Measurements from ENCODE around the gene ALG3.

The ALG3 gene

GRCh38 chr3:184218814-184219213 is 29.9 kb downstream of the ALG3 start:
- no peak overlapping the region for H3K27ac ChIP-seq (ENCODE audit: insufficient read depth in 1 of 2, low read depth in 1 of 2, low read length in 2 of 2, poor library complexity in 1 of 2, severe bottlenecking in 2 of 2)
- H3K9me3 ChIP-seq (ENCODE audit: control extremely low read depth in 1 of 5, control insufficient read depth in 4 of 5, insufficient read depth in 2 of 5, low read depth in 1 of 5, low read length in 4 of 5): no peaks in the 10 kb centered on the region
- H3K4me3 ChIP-seq (ENCODE audit: control insufficient read depth in 1 of 7, extremely low read depth in 1 of 7, insufficient read depth in 4 of 7, low read depth in 2 of 7, low read length in 6 of 7): no peak overlapping the region
- ChIA-PET POLR2A (no interaction called here), CTCF (interaction anchor here (1.4 kb wide), 1 partner anchor 326 kb away, joined by 3 read pairs; no protein-coding TSS in a partner anchor)
- peak in 1 of 3 donors; percentile 28 for DNase-seq
- H3K4me1 ChIP-seq (ENCODE audit: control extremely low read depth in 1 of 4, control insufficient read depth in 4 of 4, insufficient read depth in 4 of 4, low read length in 3 of 4): no peaks in the 10 kb centered on the region
- H3K27me3 ChIP-seq (replicated peaks in 2 of 5; ENCODE audit: control insufficient read depth in 4 of 5, insufficient read depth in 5 of 5, low read length in 4 of 5): peaks cover 0 to 4% (median 2%) of the 10 kb centered on the region in 5 experiments
- WGBS (ENCODE audit: insufficient coverage): no CpG with 5 or more reads among the region's 4 CpGs
- H3K36me3 ChIP-seq (ENCODE audit: control insufficient read depth in 4 of 4, insufficient read depth in 4 of 4, low read length in 3 of 4): no peaks in the 10 kb centered on the region

- WGBS (ENCODE audit: insufficient coverage): 75% methylated on average over 2 of the region's 5 CpGs
- Histone ChIP-seq H3K27me3 (replicated peaks in 2 of 5; ENCODE audit: control insufficient read depth in 4 of 5, insufficient read depth in 5 of 5, low read length in 4 of 5) (peaks cover 2 to 6% (median 4%) of the 10 kb centered on the region in 5 experiments), H3K36me3 (ENCODE audit: control insufficient read depth in 4 of 4, insufficient read depth in 4 of 4, low read length in 3 of 4) (no peaks in the 10 kb centered on the region), H3K4me3 (ENCODE audit: control insufficient read depth in 1 of 7, extremely low read depth in 1 of 7, insufficient read depth in 4 of 7, low read depth in 2 of 7, low read length in 6 of 7) (no peak overlapping the region), H3K4me1 (ENCODE audit: control extremely low read depth in 1 of 4, control insufficient read depth in 4 of 4, insufficient read depth in 4 of 4, low read length in 3 of 4) (no peaks in the 10 kb centered on the region), H3K27ac (ENCODE audit: insufficient read depth in 1 of 2, low read depth in 1 of 2, low read length in 2 of 2, poor library complexity in 1 of 2, severe bottlenecking in 2 of 2) (no peak overlapping the region), H3K9me3 (ENCODE audit: control extremely low read depth in 1 of 5, control insufficient read depth in 4 of 5, insufficient read depth in 2 of 5, low read depth in 1 of 5, low read length in 4 of 5) (no peaks in the 10 kb centered on the region)
- ChIA-PET POLR2A (no interaction called here), CTCF (interaction anchor here (0.7 kb wide), 1 partner anchor 78 kb away, joined by 3 read pairs; no protein-coding TSS in a partner anchor)
- DNase-seq: no peak
Measured at GRCh38 chr3:184211718-184212117, 37.0 kb downstream of the ALG3 start.

- WGBS (ENCODE audit: insufficient coverage): 94% methylated on average over 3 of the region's 5 CpGs
- POLR2A ChIA-PET: no interaction called here
- DNase-seq: no peak
Measured at GRCh38 chr3:184211297-184211696, 37.5 kb downstream of the ALG3 start.

GRCh38 chr3:184209146-184209923 is 39.4 kb downstream of the ALG3 start:
- DNase-seq: no peak
- Histone ChIP-seq H3K36me3 (ENCODE audit: control insufficient read depth in 4 of 4, insufficient read depth in 4 of 4, low read length in 3 of 4) (no peaks in the 10 kb centered on the region), H3K27me3 (replicated peaks in 2 of 5; ENCODE audit: control insufficient read depth in 4 of 5, insufficient read depth in 5 of 5, low read length in 4 of 5) (peaks cover 2 to 12% (median 3%) of the 10 kb centered on the region in 5 experiments), H3K4me1 (ENCODE audit: control extremely low read depth in 1 of 4, control insufficient read depth in 4 of 4, insufficient read depth in 4 of 4, low read length in 3 of 4) (no peaks in the 10 kb centered on the region), H3K9me3 (ENCODE audit: control extremely low read depth in 1 of 5, control insufficient read depth in 4 of 5, insufficient read depth in 2 of 5, low read depth in 1 of 5, low read length in 4 of 5) (no peaks in the 10 kb centered on the region), H3K27ac (ENCODE audit: insufficient read depth in 1 of 2, low read depth in 1 of 2, low read length in 2 of 2, poor library complexity in 1 of 2, severe bottlenecking in 2 of 2) (no peak overlapping the region), H3K4me3 (ENCODE audit: control insufficient read depth in 1 of 7, extremely low read depth in 1 of 7, insufficient read depth in 4 of 7, low read depth in 2 of 7, low read length in 6 of 7) (no peak overlapping the region)
- POLR2A ChIA-PET: interaction anchor here (0.6 kb wide), 1 partner anchor 291 kb away, joined by 4 read pairs; no protein-coding TSS in a partner anchor
- WGBS (ENCODE audit: insufficient coverage): 86% methylated on average over 10 of the region's 11 CpGs
- CTCF ChIA-PET: interaction anchor here (1.2 to 2.8 kb wide), 3 partner anchors 19 to 311 kb away, joined by 3 to 10 read pairs (median 3); no protein-coding TSS in a partner anchor

More at GRCh38 chr3:184211297-184211696, 37.5 kb downstream of the ALG3 start:
- no peaks in the 10 kb centered on the region for H3K4me1 ChIP-seq (ENCODE audit: control extremely low read depth in 1 of 4, control insufficient read depth in 4 of 4, insufficient read depth in 4 of 4, low read length in 3 of 4)
- peaks cover 2 to 10% (median 4%) of the 10 kb centered on the region in 5 experiments for H3K27me3 ChIP-seq (replicated peaks in 2 of 5; ENCODE audit: control insufficient read depth in 4 of 5, insufficient read depth in 5 of 5, low read length in 4 of 5)
- H3K27ac ChIP-seq (ENCODE audit: insufficient read depth in 1 of 2, low read depth in 1 of 2, low read length in 2 of 2, poor library complexity in 1 of 2, severe bottlenecking in 2 of 2): no peak overlapping the region
- no peaks in the 10 kb centered on the region for H3K9me3 ChIP-seq (ENCODE audit: control extremely low read depth in 1 of 5, control insufficient read depth in 4 of 5, insufficient read depth in 2 of 5, low read depth in 1 of 5, low read length in 4 of 5)
- CTCF ChIA-PET: interaction anchor here (0.7 to 2.8 kb wide), 2 partner anchors 17 to 79 kb away, joined by 3 to 10 read pairs; no protein-coding TSS in a partner anchor
- no peak overlapping the region for H3K4me3 ChIP-seq (ENCODE audit: control insufficient read depth in 1 of 7, extremely low read depth in 1 of 7, insufficient read depth in 4 of 7, low read depth in 2 of 7, low read length in 6 of 7)
- no peaks in the 10 kb centered on the region for H3K36me3 ChIP-seq (ENCODE audit: control insufficient read depth in 4 of 4, insufficient read depth in 4 of 4, low read length in 3 of 4)

GRCh38 chr3:184203526-184203925 is 45.2 kb downstream of the ALG3 start:
- Histone ChIP-seq H3K36me3 (ENCODE audit: control insufficient read depth in 4 of 4, insufficient read depth in 4 of 4, low read length in 3 of 4) (no peaks in the 10 kb centered on the region), H3K27me3 (replicated peaks in 2 of 5; ENCODE audit: control insufficient read depth in 4 of 5, insufficient read depth in 5 of 5, low read length in 4 of 5) (peaks cover 2 to 10% (median 3%) of the 10 kb centered on the region in 5 experiments), H3K27ac (ENCODE audit: insufficient read depth in 1 of 2, low read depth in 1 of 2, low read length in 2 of 2, poor library complexity in 1 of 2, severe bottlenecking in 2 of 2) (no peak overlapping the region), H3K4me1 (ENCODE audit: control extremely low read depth in 1 of 4, control insufficient read depth in 4 of 4, insufficient read depth in 4 of 4, low read length in 3 of 4) (no peaks in the 10 kb centered on the region), H3K4me3 (ENCODE audit: control insufficient read depth in 1 of 7, extremely low read depth in 1 of 7, insufficient read depth in 4 of 7, low read depth in 2 of 7, low read length in 6 of 7) (no peak overlapping the region), H3K9me3 (ENCODE audit: control extremely low read depth in 1 of 5, control insufficient read depth in 4 of 5, insufficient read depth in 2 of 5, low read depth in 1 of 5, low read length in 4 of 5) (no peaks in the 10 kb centered on the region)
- ChIA-PET CTCF (interaction anchor here (0.6 to 2.2 kb wide), 6 partner anchors 9 to 336 kb away, joined by 3 to 8 read pairs (median 4); no protein-coding TSS in a partner anchor), POLR2A (no interaction called here)
- 92% methylated on average over 8 of the region's 8 CpGs for WGBS (ENCODE audit: insufficient coverage)
- no peak for DNase-seq

GRCh38 chr3:184200825-184201224 is 47.9 kb downstream of the ALG3 start:
- no peaks in the 10 kb centered on the region for H3K27me3 ChIP-seq (replicated peaks in 2 of 5; ENCODE audit: control insufficient read depth in 4 of 5, insufficient read depth in 5 of 5, low read length in 4 of 5)
- H3K9me3 ChIP-seq (ENCODE audit: control extremely low read depth in 1 of 5, control insufficient read depth in 4 of 5, insufficient read depth in 2 of 5, low read depth in 1 of 5, low read length in 4 of 5): no peaks in the 10 kb centered on the region
- H3K27ac ChIP-seq (ENCODE audit: insufficient read depth in 1 of 2, low read depth in 1 of 2, low read length in 2 of 2, poor library complexity in 1 of 2, severe bottlenecking in 2 of 2): no peak overlapping the region
- DNase-seq: no peak
- no peak overlapping the region for H3K4me3 ChIP-seq (ENCODE audit: control insufficient read depth in 1 of 7, extremely low read depth in 1 of 7, insufficient read depth in 4 of 7, low read depth in 2 of 7, low read length in 6 of 7)
- no peaks in the 10 kb centered on the region for H3K4me1 ChIP-seq (ENCODE audit: control extremely low read depth in 1 of 4, control insufficient read depth in 4 of 4, insufficient read depth in 4 of 4, low read length in 3 of 4)
- ChIA-PET POLR2A (no interaction called here), CTCF (no interaction called here)
- H3K36me3 ChIP-seq (ENCODE audit: control insufficient read depth in 4 of 4, insufficient read depth in 4 of 4, low read length in 3 of 4): peaks cover 0 to 6% (median 4%) of the 10 kb centered on the region in 4 experiments

GRCh38 chr3:184198509-184198908 is 50.3 kb downstream of the ALG3 start:
- 100% methylated on average over 4 of the region's 9 CpGs for WGBS (ENCODE audit: insufficient coverage)
- no peak overlapping the region for H3K4me3 ChIP-seq (ENCODE audit: control insufficient read depth in 1 of 7, extremely low read depth in 1 of 7, insufficient read depth in 4 of 7, low read depth in 2 of 7, low read length in 6 of 7)
- no peak overlapping the region for H3K27ac ChIP-seq (ENCODE audit: insufficient read depth in 1 of 2, low read depth in 1 of 2, low read length in 2 of 2, poor library complexity in 1 of 2, severe bottlenecking in 2 of 2)
- H3K27me3 ChIP-seq (replicated peaks in 2 of 5; ENCODE audit: control insufficient read depth in 4 of 5, insufficient read depth in 5 of 5, low read length in 4 of 5): no peaks in the 10 kb centered on the region
- ChIA-PET CTCF (interaction anchor here (1.1 to 1.3 kb wide), 2 partner anchors 29 to 300 kb away, joined by 3 to 6 read pairs; no protein-coding TSS in a partner anchor), POLR2A (no interaction called here)
- H3K9me3 ChIP-seq (ENCODE audit: control extremely low read depth in 1 of 5, control insufficient read depth in 4 of 5, insufficient read depth in 2 of 5, low read depth in 1 of 5, low read length in 4 of 5): no peaks in the 10 kb centered on the region
- DNase-seq: no peak
- no peaks in the 10 kb centered on the region for H3K4me1 ChIP-seq (ENCODE audit: control extremely low read depth in 1 of 4, control insufficient read depth in 4 of 4, insufficient read depth in 4 of 4, low read length in 3 of 4)
- H3K36me3 ChIP-seq (ENCODE audit: control insufficient read depth in 4 of 4, insufficient read depth in 4 of 4, low read length in 3 of 4): peaks cover 3 to 25% (median 17%) of the 10 kb centered on the region in 4 experiments

Measured in common myeloid progenitor, CD34-positive (primary cell).